Panc1 (cell line): ENCODE results near the gene PDE1C.

ENCODE experiments used
- POLR2AphosphoS5 ChIP-seq: IDR thresholded peaks from 2 replicates; pipeline ENCODE4 v1.6.1; 2012; ENCODE audit warnings: mild to moderate bottlenecking, low read depth, low read length, moderate library complexity
- TCF7L2 ChIP-seq: IDR thresholded peaks from 2 replicates; pipeline ENCODE4 v1.6.1; 2011; ENCODE audit warnings: mild to moderate bottlenecking, low read depth, low read length, inconsistent platforms
- TF ChIP-seq, protein P1 (sequence below): fragments of 450-650 bp; IDR thresholded peaks from 2 replicates; pipeline ENCODE4 v1.5.1; 2017; ENCODE audit warnings: mild to moderate bottlenecking
- TF ChIP-seq, protein P2 (sequence below), 2 experiments: IDR thresholded peaks; 2 replicates each; pipeline ENCODE4 v1.6.1; 2011 to 2012; ENCODE audit warnings: low read depth in 2 of 2, control low read depth in 1 of 2, low read length in 1 of 2, mild to moderate bottlenecking in 1 of 2, moderate library complexity in 1 of 2; ENCODE audit not compliant: insufficient read depth in 1 of 2

DNA sequence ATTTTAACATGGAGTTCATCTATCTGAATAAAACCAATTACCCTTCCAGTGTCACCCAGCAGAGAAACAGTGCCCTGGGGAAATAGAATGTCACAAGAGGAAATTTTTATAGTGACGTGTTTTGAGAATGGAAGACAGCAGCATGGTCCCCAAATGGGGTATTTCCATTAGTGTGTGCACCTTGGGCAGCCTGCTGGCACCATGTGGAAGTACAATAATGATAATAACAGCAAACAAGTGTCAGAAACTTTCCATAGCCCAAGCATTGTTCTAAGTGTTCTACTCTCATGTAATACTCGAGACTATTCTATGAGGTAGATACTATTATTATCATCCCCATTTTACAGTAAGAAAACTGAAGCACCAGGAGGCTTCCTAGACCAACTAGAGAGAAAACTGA, 2.2 kb upstream of the PDE1C start:
- TF ChIP-seq, protein P1, sequence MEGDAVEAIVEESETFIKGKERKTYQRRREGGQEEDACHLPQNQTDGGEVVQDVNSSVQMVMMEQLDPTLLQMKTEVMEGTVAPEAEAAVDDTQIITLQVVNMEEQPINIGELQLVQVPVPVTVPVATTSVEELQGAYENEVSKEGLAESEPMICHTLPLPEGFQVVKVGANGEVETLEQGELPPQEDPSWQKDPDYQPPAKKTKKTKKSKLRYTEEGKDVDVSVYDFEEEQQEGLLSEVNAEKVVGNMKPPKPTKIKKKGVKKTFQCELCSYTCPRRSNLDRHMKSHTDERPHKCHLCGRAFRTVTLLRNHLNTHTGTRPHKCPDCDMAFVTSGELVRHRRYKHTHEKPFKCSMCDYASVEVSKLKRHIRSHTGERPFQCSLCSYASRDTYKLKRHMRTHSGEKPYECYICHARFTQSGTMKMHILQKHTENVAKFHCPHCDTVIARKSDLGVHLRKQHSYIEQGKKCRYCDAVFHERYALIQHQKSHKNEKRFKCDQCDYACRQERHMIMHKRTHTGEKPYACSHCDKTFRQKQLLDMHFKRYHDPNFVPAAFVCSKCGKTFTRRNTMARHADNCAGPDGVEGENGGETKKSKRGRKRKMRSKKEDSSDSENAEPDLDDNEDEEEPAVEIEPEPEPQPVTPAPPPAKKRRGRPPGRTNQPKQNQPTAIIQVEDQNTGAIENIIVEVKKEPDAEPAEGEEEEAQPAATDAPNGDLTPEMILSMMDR, result no peak
- TF ChIP-seq, protein P2, sequence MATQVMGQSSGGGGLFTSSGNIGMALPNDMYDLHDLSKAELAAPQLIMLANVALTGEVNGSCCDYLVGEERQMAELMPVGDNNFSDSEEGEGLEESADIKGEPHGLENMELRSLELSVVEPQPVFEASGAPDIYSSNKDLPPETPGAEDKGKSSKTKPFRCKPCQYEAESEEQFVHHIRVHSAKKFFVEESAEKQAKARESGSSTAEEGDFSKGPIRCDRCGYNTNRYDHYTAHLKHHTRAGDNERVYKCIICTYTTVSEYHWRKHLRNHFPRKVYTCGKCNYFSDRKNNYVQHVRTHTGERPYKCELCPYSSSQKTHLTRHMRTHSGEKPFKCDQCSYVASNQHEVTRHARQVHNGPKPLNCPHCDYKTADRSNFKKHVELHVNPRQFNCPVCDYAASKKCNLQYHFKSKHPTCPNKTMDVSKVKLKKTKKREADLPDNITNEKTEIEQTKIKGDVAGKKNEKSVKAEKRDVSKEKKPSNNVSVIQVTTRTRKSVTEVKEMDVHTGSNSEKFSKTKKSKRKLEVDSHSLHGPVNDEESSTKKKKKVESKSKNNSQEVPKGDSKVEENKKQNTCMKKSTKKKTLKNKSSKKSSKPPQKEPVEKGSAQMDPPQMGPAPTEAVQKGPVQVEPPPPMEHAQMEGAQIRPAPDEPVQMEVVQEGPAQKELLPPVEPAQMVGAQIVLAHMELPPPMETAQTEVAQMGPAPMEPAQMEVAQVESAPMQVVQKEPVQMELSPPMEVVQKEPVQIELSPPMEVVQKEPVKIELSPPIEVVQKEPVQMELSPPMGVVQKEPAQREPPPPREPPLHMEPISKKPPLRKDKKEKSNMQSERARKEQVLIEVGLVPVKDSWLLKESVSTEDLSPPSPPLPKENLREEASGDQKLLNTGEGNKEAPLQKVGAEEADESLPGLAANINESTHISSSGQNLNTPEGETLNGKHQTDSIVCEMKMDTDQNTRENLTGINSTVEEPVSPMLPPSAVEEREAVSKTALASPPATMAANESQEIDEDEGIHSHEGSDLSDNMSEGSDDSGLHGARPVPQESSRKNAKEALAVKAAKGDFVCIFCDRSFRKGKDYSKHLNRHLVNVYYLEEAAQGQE (IDR thresholded peaks at IDR 0.05; ENCODE audit: insufficient read depth in 1 of 2, low read depth in 2 of 2, low read length in 1 of 2), result no peak
- TF ChIP-seq POLR2AphosphoS5 (no peak), TCF7L2 (no peak)
